Hematopoietic multipotent progenitor cell treated with erythropoietin and hydrocortisone succinate and interleukin-3 and kit ligand, for 4 days (in vitro differentiated cells): ENCODE results near the gene STBD1.
"Not testable (repeated sequence)": the region's sequence is repeated elsewhere in the genome, so short reads cannot be mapped to it uniquely, and the experiment has no call there.

Experiments used
- DNase-seq: peaks from one replicate; pipeline ENCODE4 v3.0.0-alpha.2; 2015

STBD1 gene

GRCh38 chr4:76287811-76288210 is 18.7 kb upstream of the STBD1 start:
- DNase-seq = not testable (repeated sequence)

- no peak for DNase-seq
These were observed 13.8 kb upstream of the STBD1 start for GRCh38 chr4:76292730-76293129.

DNA sequence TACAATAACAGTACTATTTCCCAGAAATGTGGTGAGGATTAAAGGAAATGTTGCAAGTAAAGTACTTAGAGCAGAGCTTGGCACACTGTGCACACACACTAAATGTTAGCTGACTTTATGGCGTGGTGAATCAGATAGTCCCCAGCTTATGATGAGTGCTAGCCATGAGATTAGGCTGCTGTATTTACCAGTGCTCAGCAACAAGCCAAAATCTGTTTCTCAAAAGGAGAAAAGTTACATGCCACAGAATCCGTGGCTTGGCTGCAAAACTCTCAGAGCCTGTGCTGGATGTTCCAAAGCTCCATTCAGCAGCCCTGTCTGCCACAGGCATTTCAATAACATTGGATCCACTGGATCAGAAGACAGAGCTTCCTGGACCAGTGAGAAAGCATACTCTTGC is 12.8 kb upstream of the STBD1 start:
- DNase-seq = peak; percentile 33

GRCh38 chr4:76296286-76296820 is 10.2 kb upstream of the STBD1 start:
- no peak for DNase-seq

GRCh38 chr4:76298227-76298626 is 8.3 kb upstream of the STBD1 start:
- DNase-seq = no peak

DNA sequence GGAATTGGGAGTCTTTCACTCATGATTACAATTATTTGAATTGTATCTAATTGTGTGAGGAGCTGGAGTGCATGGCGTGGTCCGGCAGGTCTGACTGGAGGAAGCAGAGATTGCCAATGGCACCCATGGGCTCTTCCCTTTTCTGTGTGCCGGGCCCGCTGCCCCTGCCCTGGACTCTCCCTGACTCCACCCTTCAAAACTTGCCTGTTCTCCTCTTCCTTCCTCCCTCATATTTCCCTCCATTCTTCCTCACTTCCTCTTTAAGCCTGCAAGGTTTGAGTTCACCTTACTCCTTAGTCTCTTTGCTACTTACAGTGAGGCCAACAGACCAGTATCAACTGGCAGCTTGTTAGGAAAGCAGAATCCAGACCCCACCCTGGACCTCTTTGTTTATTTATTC is 6.5 kb upstream of the STBD1 start:
- DNase-seq = no peak

GRCh38 chr4:76301068-76301774 is 5.3 kb upstream of the STBD1 start:
- peak; percentile 91 for DNase-seq

DNA sequence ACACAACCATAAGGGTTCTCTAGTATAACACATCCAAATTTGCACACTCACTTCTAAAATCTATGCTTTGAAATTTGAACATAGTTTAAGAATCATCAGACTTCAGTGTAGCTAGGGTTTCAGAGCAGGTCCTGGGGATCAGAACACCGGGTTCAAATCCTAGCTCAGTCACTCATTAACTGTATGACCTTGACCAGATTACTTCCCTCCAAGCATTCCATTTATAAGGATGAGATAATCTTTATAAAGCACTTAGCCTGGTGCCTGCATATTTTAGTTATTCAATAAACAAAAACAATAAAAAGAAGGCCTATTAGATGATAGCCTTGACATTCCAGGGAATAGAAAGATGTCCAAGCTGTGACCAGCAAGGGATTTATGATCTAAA is 4.8 kb upstream of the STBD1 start:
- DNase-seq = no peak

GRCh38 chr4:76302826-76303438 is 3.6 kb upstream of the STBD1 start:
- DNase-seq = peak; percentile 38

GRCh38 chr4:76305033-76305687 is 1.4 kb upstream of the STBD1 start:
- peak; percentile 18 for DNase-seq

GRCh38 chr4:76306882-76307659 is 538 bp downstream of the STBD1 start:
- peak; percentile 80 for DNase-seq

- DNase-seq = no peak
These were observed 1.1 kb downstream of the STBD1 start for GRCh38 chr4:76307660-76308014.

GRCh38 chr4:76308548-76308947 is 2.0 kb downstream of the STBD1 start:
- peak; percentile 23 for DNase-seq

GRCh38 chr4:76309939-76310550 is 3.5 kb downstream of the STBD1 start:
- no peak for DNase-seq

- no peak for DNase-seq
These were observed 4.2 kb downstream of the STBD1 start for GRCh38 chr4:76310683-76311082.

- no peak for DNase-seq
These were observed 5.4 kb downstream of the STBD1 start for GRCh38 chr4:76311896-76312331.

DNA sequence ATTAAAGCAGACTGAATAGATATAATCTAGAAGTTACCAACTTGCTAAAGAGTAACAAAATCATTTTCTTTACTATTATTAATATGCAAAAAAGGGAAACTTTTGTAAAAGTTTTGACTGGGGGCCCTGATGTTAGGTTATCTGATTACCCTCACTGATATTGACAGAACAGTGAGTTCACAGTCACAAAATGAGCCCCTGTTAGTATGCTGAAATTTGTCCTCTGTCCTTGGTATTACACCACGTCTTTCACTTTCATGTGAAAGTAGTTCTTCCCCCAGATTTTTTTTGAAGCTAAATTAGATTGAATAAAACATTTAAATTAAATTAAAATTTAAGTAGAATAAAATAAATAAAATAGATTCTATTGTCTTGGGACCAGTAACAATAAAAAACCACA is 5.9 kb downstream of the STBD1 start:
- no peak for DNase-seq

DNA sequence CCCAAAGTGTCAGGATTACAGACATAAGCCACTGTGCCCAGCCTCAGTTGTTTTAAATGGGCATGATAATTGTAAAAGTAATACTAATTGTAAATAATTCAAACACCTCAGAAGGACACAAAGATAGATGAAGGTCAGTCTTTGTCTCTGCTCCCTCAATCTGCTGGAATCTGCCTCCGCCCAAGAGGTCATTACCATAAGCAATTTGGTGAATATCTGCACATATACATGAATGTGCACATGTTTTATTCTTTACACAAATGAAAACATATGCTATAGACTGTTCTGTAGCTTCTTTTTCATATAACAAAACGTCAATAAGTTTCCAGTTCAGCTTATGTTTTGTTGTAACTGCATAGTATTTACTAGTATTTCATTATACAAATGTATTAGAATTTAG is 7.0 kb downstream of the STBD1 start:
- no peak for DNase-seq

GRCh38 chr4:76315267-76315918 is 8.9 kb downstream of the STBD1 start:
- DNase-seq = no peak

- no peak for DNase-seq
These were observed 9.6 kb downstream of the STBD1 start for GRCh38 chr4:76316131-76316530.

GRCh38 chr4:76322236-76322635 is 15.7 kb downstream of the STBD1 start:
- no peak for DNase-seq

DNA sequence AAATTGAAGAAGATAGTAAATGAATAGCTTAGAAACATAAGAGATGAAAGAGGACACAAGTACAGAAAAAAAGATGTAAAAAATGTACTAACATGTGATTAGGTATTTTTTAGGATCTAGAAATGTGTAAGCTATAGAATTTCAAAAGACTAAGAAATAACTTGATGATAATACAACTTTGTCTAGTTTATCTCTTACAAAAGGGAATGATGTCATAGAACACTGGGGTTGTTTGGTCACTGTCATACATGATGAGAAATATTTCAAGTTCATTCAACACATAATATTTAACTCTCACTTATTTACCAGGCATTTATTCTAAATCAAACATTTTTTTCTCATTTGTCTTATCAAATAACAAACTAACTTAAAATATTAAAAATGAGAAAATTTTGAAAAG is 18.5 kb downstream of the STBD1 start:
- no peak for DNase-seq
